Activated CD8-positive, alpha-beta memory T cell treated with anti-CD3 and anti-CD28 coated beads, Interleukin-2, amount 10 ng/mL, durations not matched to agents 7 days and 5 days (primary cell): ENCODE results near the gene GMDS. TPM values are rescaled to one million over a fixed set of nuclear protein-coding genes. Genes with fewer than 3 reads are reported as not detected.

ENCODE experiments used
- ATAC-seq: fragments of 150-1000 bp; cut with Tn5 transposase; one replicate; pipeline ENCODE4 v1.10.0; 2021; ENCODE audit warnings: moderate library complexity
- CTCF ChIA-PET: fragments of 350-600 bp; sonication (Branson Sonifier 250); formaldehyde crosslinking; loops from one replicate; lab custom pipeline; 2021; ENCODE audit warnings: antibody characterized with exemption; lab: Charles Lee
- DNase-seq: peaks from one replicate; pipeline ENCODE4 v3.0.0-alpha.2; 2020
- H3K27ac Mint-ChIP-seq: one replicate; pipeline ENCODE4 v1.8.0; 2021; ENCODE audit warnings: mild to moderate bottlenecking, mixed read lengths
- H3K27me3 Mint-ChIP-seq: one replicate; pipeline ENCODE4 v1.8.0; 2021; ENCODE audit warnings: mixed read lengths
- H3K36me3 Mint-ChIP-seq: one replicate; pipeline ENCODE4 v1.8.0; 2021; ENCODE audit warnings: mild to moderate bottlenecking, mixed read lengths
- H3K4me1 Mint-ChIP-seq: one replicate; pipeline ENCODE4 v1.8.0; 2021; ENCODE audit warnings: mixed read lengths
- H3K4me3 Mint-ChIP-seq: one replicate; pipeline ENCODE4 v1.8.0; 2021; ENCODE audit warnings: mild to moderate bottlenecking, moderate library complexity, mixed read lengths
- H3K9me3 Mint-ChIP-seq: one replicate; pipeline ENCODE4 v1.8.0; 2022; ENCODE audit warnings: low read depth, mixed read lengths
- total RNA-seq, 2 experiments: library from RNA; stranded (reverse); gene quantifications; one replicate each; pipeline ENCODE4 v1.2.3, GENCODE V29; 2021

Gene GMDS
- total RNA-seq, 2 experiments from 2014 or later: 28.2 to 36.9 TPM

DNA sequence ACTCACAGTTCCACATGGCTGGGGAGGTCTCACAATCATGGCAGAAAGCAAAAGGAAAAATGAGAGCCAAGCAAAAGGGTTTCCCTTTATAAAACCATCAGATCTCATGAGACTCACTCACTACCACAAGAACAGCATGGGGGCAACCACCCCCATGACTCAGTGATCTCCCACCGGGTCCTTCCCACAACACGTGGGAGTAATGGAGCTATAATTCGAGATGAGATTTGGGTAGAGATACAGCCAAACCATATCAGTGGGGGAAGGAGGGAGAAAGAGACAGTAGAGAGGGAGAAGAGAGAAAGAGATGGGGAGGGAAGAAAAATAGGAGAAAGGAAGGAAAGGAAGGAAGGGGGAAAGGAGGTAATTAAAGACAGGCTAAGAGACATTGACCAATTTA, 30.1 kb downstream of the GMDS start:
- CTCF ChIA-PET: no interaction called here
- H3K27ac Mint-ChIP-seq: no peak overlapping the region
- no peaks in the 10 kb centered on the region for H3K4me1 Mint-ChIP-seq
- no peak for DNase-seq
- no peak for ATAC-seq
- H3K9me3 Mint-ChIP-seq: no peaks in the 10 kb centered on the region
- no peaks in the 10 kb centered on the region for H3K36me3 Mint-ChIP-seq
- H3K27me3 Mint-ChIP-seq: peaks cover 7% of the 10 kb centered on the region
- no peak overlapping the region for H3K4me3 Mint-ChIP-seq

DNA sequence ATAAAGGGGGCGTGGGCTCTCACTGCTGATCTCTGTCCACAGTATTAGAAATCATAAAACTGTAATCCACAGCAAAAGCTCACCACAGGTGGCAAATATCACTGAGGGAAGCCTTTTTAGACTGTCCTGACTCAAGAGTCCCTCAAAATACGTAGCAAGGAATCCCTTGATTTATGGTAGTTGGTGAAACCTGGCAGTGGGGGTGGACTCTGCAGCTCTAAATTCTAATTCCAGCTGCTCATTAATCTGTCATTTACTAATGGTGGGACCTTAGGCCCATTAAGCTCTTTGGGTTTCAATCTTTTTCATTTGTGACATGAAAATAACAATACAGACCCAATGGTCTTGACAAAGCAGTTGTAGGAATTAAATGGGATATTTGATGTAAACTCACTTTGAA, 32.3 kb downstream of the GMDS start:
- DNase-seq: no peak
- Mint-ChIP-seq H3K4me1 (no peaks in the 10 kb centered on the region), H3K27me3 (peaks cover 7% of the 10 kb centered on the region), H3K36me3 (no peaks in the 10 kb centered on the region), H3K27ac (no peak overlapping the region), H3K4me3 (no peak overlapping the region), H3K9me3 (no peaks in the 10 kb centered on the region)
- ATAC-seq: no peak
- CTCF ChIA-PET: interaction anchor here (0.6 to 1.4 kb wide), 5 partner anchors 9 to 430 kb away, joined by 3 to 4 read pairs (median 3); no protein-coding TSS in a partner anchor

DNA sequence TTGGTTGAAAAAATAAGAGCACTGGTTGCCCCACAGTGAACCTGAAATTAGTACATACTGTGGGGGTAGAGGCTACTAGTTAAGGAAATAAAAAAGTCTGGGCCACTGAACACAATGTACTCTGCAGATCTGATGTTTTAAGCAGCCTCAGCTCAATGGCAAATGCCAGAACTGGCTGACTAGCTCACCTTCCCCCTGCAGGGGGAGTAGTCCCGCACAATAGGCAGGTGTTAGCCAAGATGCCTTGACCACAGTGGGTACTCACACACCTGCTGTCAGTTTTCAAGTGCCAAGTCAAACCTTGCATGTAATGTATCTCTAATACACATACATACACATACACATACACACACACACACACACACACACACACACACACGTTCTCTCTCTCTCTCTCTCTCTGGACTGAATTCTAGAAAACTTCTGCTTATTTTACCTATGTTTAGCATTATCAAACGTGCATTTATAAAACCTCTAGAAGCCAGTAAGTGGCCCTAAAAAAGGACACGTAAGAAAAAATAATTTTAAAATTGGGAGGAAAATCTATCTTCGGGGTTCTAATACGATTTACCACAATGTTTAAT, 36.1 kb downstream of the GMDS start:
- H3K27ac Mint-ChIP-seq: no peak overlapping the region
- ATAC-seq: peak; percentile 55

DNA sequence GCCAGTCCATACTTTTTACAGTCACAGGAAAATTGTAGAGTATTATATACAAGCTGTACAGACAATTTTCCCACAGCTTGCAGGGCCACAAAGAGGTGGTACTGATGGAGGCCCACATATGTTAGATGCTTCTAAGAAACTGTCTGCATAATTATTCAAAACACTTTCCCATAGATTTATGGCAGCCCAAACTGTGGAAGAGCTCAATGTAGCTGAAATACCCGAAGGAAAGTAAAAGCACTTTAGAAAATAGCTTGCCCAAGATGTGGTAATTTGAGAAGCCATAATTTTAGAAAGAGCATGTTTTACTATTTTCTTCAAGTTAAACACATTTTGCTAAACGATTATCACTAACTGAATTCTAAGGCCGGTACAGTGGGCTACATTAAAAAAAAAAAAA, 36.9 kb downstream of the GMDS start:
- H3K9me3 Mint-ChIP-seq: no peaks in the 10 kb centered on the region
- H3K4me1 Mint-ChIP-seq: no peaks in the 10 kb centered on the region
- no peaks in the 10 kb centered on the region for H3K36me3 Mint-ChIP-seq
- CTCF ChIA-PET: interaction anchor here (0.7 to 3.7 kb wide), 9 partner anchors 8 to 612 kb away, joined by 3 to 45 read pairs (median 10); no protein-coding TSS in a partner anchor
- DNase-seq: no peak
- H3K27me3 Mint-ChIP-seq: peaks cover 7% of the 10 kb centered on the region
- no peak for ATAC-seq
- no peak overlapping the region for H3K27ac Mint-ChIP-seq
- no peak overlapping the region for H3K4me3 Mint-ChIP-seq

More for the DNA sequence above, 36.1 kb downstream of the GMDS start:
- DNase-seq: peak; percentile 59
- peaks cover 7% of the 10 kb centered on the region for H3K27me3 Mint-ChIP-seq
- no peaks in the 10 kb centered on the region for H3K36me3 Mint-ChIP-seq
- H3K4me3 Mint-ChIP-seq: no peak overlapping the region
- H3K4me1 Mint-ChIP-seq: no peaks in the 10 kb centered on the region
- H3K9me3 Mint-ChIP-seq: no peaks in the 10 kb centered on the region
- CTCF ChIA-PET: interaction anchor here (0.6 to 3.7 kb wide), 17 partner anchors 9 to 613 kb away, joined by 3 to 45 read pairs (median 5); no protein-coding TSS in a partner anchor

DNA sequence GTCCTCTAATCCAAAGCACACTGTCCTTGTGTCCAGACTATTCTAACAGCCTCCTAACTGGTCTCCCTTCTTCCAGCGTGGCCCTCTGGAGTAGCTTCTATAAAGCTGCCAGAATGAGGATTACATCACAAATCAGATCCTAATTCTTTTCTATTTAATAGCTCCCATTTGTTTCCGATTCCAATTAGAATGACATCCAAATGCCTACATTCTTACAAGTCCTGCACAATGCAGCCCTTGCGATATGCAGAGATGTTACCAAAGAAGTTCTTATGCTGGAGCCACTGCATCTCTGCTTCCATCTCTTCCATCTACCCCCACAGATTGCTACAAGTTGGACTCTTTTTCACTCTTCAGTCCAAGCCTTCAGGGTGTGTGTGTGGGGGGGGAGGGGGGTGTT, 40.0 kb downstream of the GMDS start:
- Mint-ChIP-seq H3K4me1 (no peaks in the 10 kb centered on the region), H3K9me3 (no peaks in the 10 kb centered on the region), H3K27ac (no peak overlapping the region), H3K4me3 (no peak overlapping the region), H3K27me3 (no peaks in the 10 kb centered on the region), H3K36me3 (no peaks in the 10 kb centered on the region)
- CTCF ChIA-PET: no interaction called here
- ATAC-seq (no peak), DNase-seq (no peak)

DNA sequence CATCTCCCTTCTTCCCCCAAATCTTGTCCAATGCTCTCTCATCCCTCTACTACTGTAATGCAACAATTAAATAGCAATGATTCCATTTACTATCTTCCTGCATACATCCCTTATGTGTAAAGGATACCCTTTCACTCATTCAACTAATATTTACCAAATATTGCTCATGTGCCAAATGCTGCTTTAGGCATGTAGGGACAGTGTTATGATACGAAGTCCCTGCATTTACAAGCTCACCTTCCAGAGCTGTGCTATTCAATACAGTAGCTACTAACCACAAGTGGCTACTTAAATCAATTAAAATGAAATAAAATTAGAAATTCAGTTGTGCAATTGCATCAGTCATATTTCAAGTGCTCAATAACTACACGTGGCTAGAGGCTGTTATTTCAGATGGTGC, 41.1 kb downstream of the GMDS start:
- Mint-ChIP-seq H3K27ac (no peak overlapping the region), H3K4me3 (no peak overlapping the region), H3K36me3 (no peaks in the 10 kb centered on the region), H3K9me3 (no peaks in the 10 kb centered on the region), H3K4me1 (no peaks in the 10 kb centered on the region), H3K27me3 (no peaks in the 10 kb centered on the region)
- ATAC-seq (no peak), DNase-seq (no peak)
- CTCF ChIA-PET: no interaction called here

DNA sequence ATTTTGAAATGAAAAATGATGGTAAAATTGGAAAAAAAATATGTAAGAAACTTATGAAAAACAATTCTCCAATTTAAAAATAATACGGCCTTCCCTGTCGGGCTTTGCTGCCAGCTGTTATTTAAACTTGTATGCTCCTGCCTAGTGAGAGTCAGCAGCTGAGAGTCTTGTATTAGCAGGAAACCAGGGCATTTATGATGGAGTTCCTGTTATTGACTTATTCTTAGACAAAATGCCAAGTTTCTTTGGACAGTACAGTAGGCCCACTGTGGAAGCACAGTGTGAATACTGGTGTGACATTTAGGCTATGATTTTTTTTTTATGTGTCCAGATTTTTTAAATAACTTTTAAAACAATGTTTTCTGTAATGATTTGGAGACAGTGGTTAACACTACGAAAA, 42.1 kb downstream of the GMDS start:
- Mint-ChIP-seq H3K9me3 (no peaks in the 10 kb centered on the region), H3K27ac (no peak overlapping the region), H3K36me3 (no peaks in the 10 kb centered on the region), H3K27me3 (no peaks in the 10 kb centered on the region), H3K4me1 (no peaks in the 10 kb centered on the region), H3K4me3 (no peak overlapping the region)
- CTCF ChIA-PET: no interaction called here
- DNase-seq: no peak
- no peak for ATAC-seq

DNA sequence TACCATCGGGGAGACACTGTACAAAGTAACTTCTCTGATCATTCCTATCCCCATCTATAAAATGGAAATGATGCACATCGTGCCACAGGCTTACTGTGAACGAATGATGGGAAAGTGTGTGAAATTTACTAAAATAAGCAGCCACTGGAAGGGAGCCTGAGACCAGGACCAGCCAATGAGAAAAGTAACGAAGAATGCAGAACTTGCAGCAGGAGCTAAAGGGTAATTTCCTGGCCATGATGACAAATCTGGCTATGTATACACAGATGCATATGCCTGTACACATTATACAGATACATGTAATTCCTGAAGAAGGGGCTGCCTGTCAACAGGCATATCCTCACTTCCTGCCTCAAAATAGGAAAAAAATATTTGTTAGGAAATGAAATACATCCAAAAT, 47.4 kb downstream of the GMDS start:
- Mint-ChIP-seq H3K4me1 (no peaks in the 10 kb centered on the region), H3K27ac (no peak overlapping the region), H3K9me3 (no peaks in the 10 kb centered on the region), H3K4me3 (no peak overlapping the region), H3K27me3 (no peaks in the 10 kb centered on the region), H3K36me3 (peaks cover 3% of the 10 kb centered on the region)
- DNase-seq (no peak), ATAC-seq (no peak)
- CTCF ChIA-PET: interaction anchor here (1.4 to 1.5 kb wide), 2 partner anchors 11 to 602 kb away, joined by 5 to 6 read pairs; no protein-coding TSS in a partner anchor

DNA sequence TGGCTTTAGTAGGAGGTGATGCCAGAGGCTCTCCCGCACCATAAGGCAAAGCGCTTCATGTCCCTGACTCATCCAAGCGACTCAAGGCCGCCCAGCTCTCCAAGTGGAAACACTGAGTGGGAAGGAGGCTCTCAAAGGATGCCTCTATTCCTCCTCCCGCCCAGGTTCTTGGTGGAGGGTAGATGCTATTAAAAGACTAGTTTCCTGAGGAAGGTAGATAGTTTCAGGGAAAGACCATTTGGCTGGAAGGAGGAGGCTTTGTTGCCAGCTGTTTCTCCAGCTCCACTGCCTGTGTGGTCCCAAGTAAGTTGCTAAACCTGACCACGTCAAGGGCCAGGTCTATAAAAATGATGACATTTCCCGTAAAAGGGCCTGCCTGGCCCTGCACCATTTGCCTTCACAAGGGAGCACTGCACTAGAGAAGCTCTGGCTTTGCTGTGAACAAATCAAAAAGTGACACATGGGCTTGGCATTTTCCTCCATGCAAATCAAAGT, 48.2 kb downstream of the GMDS start:
- H3K36me3 Mint-ChIP-seq: peaks cover 7% of the 10 kb centered on the region
- ATAC-seq: no peak
- H3K27me3 Mint-ChIP-seq: no peaks in the 10 kb centered on the region
- no peak overlapping the region for H3K4me3 Mint-ChIP-seq
- no peak for DNase-seq
- no peaks in the 10 kb centered on the region for H3K4me1 Mint-ChIP-seq
- no peak overlapping the region for H3K27ac Mint-ChIP-seq
- H3K9me3 Mint-ChIP-seq: no peaks in the 10 kb centered on the region
- CTCF ChIA-PET: interaction anchor here (0.7 to 1.5 kb wide), 6 partner anchors 8 to 601 kb away, joined by 3 to 6 read pairs (median 4); no protein-coding TSS in a partner anchor

DNA sequence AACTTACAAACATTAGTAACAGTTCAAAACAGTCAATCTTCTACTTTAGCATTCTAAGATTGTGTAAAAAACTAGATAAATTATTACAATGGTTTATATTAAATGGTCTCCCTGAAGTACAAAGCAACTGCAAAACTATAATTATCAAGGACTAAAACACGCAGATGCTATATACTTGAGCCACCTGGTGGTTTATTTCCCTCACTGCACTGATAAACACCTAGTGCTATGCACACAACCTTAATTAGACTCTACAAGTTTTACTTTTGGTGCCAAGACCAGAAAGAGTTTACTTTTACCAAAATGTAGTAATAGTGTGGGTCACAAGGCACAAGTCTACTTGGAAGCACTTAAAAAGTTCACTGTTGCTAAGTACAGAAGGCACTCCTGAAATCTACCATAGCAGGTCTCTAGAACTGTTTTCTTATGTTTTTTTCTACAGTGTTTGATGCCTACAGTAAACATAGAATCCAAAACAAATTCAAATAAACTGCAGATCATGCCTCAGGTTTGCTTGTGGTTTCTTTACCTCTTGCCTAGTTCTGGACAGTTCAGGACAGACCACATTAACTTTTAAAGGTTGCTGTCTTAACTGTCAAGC, 49.2 kb downstream of the GMDS start:
- Mint-ChIP-seq H3K9me3 (no peaks in the 10 kb centered on the region), H3K4me1 (no peaks in the 10 kb centered on the region), H3K4me3 (no peak overlapping the region), H3K27ac (no peak overlapping the region), H3K36me3 (peaks cover 7% of the 10 kb centered on the region), H3K27me3 (no peaks in the 10 kb centered on the region)
- peak; percentile 76 for ATAC-seq
- CTCF ChIA-PET: interaction anchor here (0.7 to 1.4 kb wide), 4 partner anchors 7 to 600 kb away, joined by 3 to 4 read pairs (median 4); no protein-coding TSS in a partner anchor
- no peak for DNase-seq

DNA sequence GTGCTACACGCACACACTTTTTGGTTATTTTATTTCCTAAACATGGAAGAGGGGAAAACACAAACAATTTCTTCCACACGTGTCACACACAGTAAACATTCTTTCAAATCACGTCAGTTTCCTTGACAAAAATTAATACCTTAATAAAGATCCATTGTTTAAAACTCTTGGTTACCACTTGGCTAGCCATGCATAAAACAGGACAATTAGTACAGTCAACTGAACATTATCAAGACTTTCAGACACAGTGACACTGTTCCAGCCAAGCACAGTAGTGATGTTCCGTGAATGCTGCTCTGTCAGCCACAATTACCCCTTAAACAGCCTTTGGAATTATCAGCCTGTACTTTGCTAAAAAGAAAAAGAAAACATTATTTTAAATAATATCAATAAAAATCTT, 50.8 kb downstream of the GMDS start:
- ATAC-seq (no peak), DNase-seq (no peak)
- Mint-ChIP-seq H3K9me3 (no peaks in the 10 kb centered on the region), H3K4me3 (no peak overlapping the region), H3K27me3 (peaks cover 2% of the 10 kb centered on the region), H3K4me1 (no peaks in the 10 kb centered on the region), H3K36me3 (peaks cover 7% of the 10 kb centered on the region), H3K27ac (no peak overlapping the region)
- CTCF ChIA-PET: interaction anchor here (1.1 to 1.4 kb wide), 4 partner anchors 18 to 592 kb away, joined by 3 to 5 read pairs (median 4); no protein-coding TSS in a partner anchor

DNA sequence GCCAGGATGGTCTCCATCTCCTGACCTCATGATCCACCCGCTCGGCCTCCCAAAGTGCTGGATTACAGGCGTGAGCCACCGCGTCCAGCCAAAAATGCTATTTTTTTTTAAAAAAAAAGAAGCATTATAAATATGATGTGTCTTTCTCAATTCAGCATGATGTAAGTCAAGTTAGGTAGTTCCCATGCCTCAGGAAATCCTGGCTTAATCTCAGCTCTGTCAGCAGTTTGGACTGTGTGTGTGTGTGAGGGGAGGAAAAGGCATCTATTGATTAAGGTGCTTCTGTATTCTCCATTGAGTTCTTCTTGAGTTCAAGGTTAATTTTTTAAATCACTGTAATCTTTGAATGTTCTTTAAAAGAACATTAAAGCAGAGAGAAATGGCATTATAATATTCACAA, 51.5 kb downstream of the GMDS start:
- no peaks in the 10 kb centered on the region for H3K9me3 Mint-ChIP-seq
- peaks cover 7% of the 10 kb centered on the region for H3K36me3 Mint-ChIP-seq
- H3K4me3 Mint-ChIP-seq: no peak overlapping the region
- H3K27ac Mint-ChIP-seq: no peak overlapping the region
- ATAC-seq (no peak), DNase-seq (no peak)
- H3K4me1 Mint-ChIP-seq: no peaks in the 10 kb centered on the region
- CTCF ChIA-PET: no interaction called here
- peaks cover 5% of the 10 kb centered on the region for H3K27me3 Mint-ChIP-seq

DNA sequence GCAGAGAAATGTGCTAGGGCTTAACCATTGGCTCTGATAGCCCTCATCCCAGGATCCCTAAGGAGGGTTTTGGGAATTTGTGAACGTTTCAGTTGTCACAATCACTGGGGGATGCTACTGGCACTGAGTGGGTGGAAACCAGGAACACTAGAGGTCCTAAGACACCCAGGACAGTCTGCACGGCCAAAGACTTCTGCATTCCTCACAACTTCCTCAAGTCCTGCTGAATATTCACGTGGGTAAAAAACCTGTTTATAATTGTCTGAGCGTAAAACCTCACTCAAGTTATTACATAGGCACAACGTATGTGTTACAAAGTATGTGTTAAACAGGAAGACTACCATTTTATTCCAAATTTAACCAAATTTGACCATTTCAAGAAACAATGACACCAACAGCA, 52.4 kb downstream of the GMDS start:
- peaks cover 7% of the 10 kb centered on the region for H3K36me3 Mint-ChIP-seq
- H3K27ac Mint-ChIP-seq: no peak overlapping the region
- no peak for DNase-seq
- H3K4me3 Mint-ChIP-seq: no peak overlapping the region
- no peak for ATAC-seq
- peaks cover 9% of the 10 kb centered on the region for H3K27me3 Mint-ChIP-seq
- H3K4me1 Mint-ChIP-seq: peaks cover under 1% of the 10 kb centered on the region
- no peaks in the 10 kb centered on the region for H3K9me3 Mint-ChIP-seq
- CTCF ChIA-PET: no interaction called here

DNA sequence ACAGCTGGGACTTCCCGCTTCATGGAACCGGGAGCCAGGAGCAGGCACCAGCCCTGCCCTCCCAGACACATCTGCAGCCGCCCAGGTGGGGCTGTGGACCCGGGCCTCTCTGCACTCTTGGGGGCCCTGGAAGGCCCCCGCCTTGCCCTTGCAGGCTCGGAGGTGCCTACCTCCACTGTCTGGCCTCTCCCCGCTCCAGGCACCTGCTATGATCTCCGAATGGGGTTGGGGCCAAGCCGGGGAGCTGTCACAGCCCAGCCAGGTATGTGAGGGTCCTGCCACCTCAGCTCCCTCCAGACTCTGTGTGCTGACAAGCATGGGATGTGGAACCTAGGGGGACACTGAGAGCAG, 54.0 kb downstream of the GMDS start:
- DNase-seq: no peak
- no peaks in the 10 kb centered on the region for H3K9me3 Mint-ChIP-seq
- no peak for ATAC-seq
- CTCF ChIA-PET: no interaction called here
- no peak overlapping the region for H3K4me3 Mint-ChIP-seq
- H3K4me1 Mint-ChIP-seq: peaks cover 13% of the 10 kb centered on the region
- H3K36me3 Mint-ChIP-seq: peaks cover 7% of the 10 kb centered on the region
- no peak overlapping the region for H3K27ac Mint-ChIP-seq
- H3K27me3 Mint-ChIP-seq: peaks cover 9% of the 10 kb centered on the region
